ENCODE measurements around the gene ADH4.

- TF ChIP-seq CTCF (conservative IDR thresholded peaks at IDR 0.05; ENCODE audit: low read depth, low read length) = no peak
- TF ChIP-seq EZH2 (IDR thresholded peaks at IDR 0.05; ENCODE audit: low read length, unreplicated experiment) = no peak
- no peak for TF ChIP-seq EZH2phosphoT487 (IDR thresholded peaks at IDR 0.05; ENCODE audit: borderline replicate concordance, low read length)
These were observed 17.4 kb upstream of the ADH4 start for GRCh38 chr4:99161373-99162099.

Measured in PC-3 (cell line).